HCT116 (cell line): ENCODE results near the gene ABHD17B. TPM values are rescaled to one million over a fixed set of nuclear protein-coding genes. Genes with fewer than 3 reads are reported as not detected.

Experiments
- ATAC-seq: fragments of 200-7000 bp; cut with Tn5 transposase; 2 replicates; pipeline ENCODE4 v1.9.1; 2020; ENCODE audit warnings: mild to moderate bottlenecking, moderate library complexity
- BruUV-seq: library from RNA; stranded (reverse); fragments of 400-500 nt; replicated peaks from 2 replicates; lab custom pipeline; 2021; lab: Mats Ljungman, UMichigan
- CTCF ChIA-PET: fragments of 300-600 bp; sonication (Branson Sonifier 250); formaldehyde crosslinking; loops from one replicate; lab custom pipeline; 2021; ENCODE audit warnings: antibody characterized with exemption; lab: Charles Lee
- POLR2A ChIA-PET: fragments of 300-600, 350-600 bp; sonication (Branson Sonifier 250); formaldehyde crosslinking; loops from one replicate; lab custom pipeline; 2021; ENCODE audit warnings: antibody characterized with exemption; lab: Charles Lee
- RAD21 ChIA-PET, 2 experiments: fragments of 300-600 bp; sonication (Branson Sonifier 250); formaldehyde crosslinking; loops; one replicate each; lab custom pipeline; 2023; ENCODE audit warnings: low total read pairs in 2 of 2; ENCODE audit not compliant: uncharacterized antibody in 2 of 2, unreplicated experiment in 2 of 2, low non-redundant PET in 1 of 2; lab: Charles Lee
- DNase-seq: peaks from one replicate; pipeline ENCODE4 v3.0.0-alpha.2; 2010; ENCODE audit warnings: low read depth, low spot score
- H2AFZ ChIP-seq: fragments of 200-600 bp; shearing (Covaris generic), sonication (generic); 2 replicates; pipeline ENCODE4 v1.6.1; 2017; ENCODE audit warnings: low read depth, mixed run types, mixed read lengths, antibody characterized with exemption, low read length; ENCODE audit not compliant: poor library complexity, severe bottlenecking
- H3K27ac ChIP-seq: 2 replicates; pipeline ENCODE4 v1.5.1; 2012; ENCODE audit warnings: low read depth, low read length
- H3K27me3 ChIP-seq: fragments of 200-600 bp; sonication (generic); 2 replicates; pipeline ENCODE4 v1.6.1; 2016; ENCODE audit warnings: mixed run types, low read length, mixed read lengths; ENCODE audit not compliant: insufficient read depth
- H3K36me3 ChIP-seq, 2 experiments: fragments of 200-500 bp in 1 of 2; fragments of 200-600 bp in 1 of 2; sonication (Bioruptor generic) in 1 of 2; sonication (generic) in 1 of 2; 2 replicates each; pipeline versions ENCODE4 v1.5.1 to v1.6.1; 2014 to 2016; ENCODE audit warnings: low read length in 2 of 2, inconsistent platforms in 1 of 2, mixed read lengths in 1 of 2, mixed run types in 1 of 2; ENCODE audit not compliant: insufficient read depth in 2 of 2, control insufficient read depth in 1 of 2
- H3K4me1 ChIP-seq, 2 experiments: fragments of 200-600 bp in 1 of 2; sonication (generic) in 1 of 2; 2 replicates each; pipeline versions ENCODE4 v1.5.1 to v1.6.1; 2012 to 2017; ENCODE audit warnings: low read length in 2 of 2, inconsistent platforms in 1 of 2, mild to moderate bottlenecking in 1 of 2, mixed read lengths in 1 of 2, mixed run types in 1 of 2, moderate library complexity in 1 of 2; ENCODE audit not compliant: insufficient read depth in 2 of 2, control insufficient read depth in 1 of 2
- H3K4me2 ChIP-seq: fragments of 200-600 bp; sonication (generic); 2 replicates; pipeline ENCODE4 v1.6.1; 2017; ENCODE audit warnings: mixed run types, low read length, mixed read lengths
- H3K4me3 ChIP-seq, 2 experiments: fragments of 200-600 bp in 1 of 2; sonication (generic) in 1 of 2; replicated peaks in 1 of 2; 2 replicates each; pipeline ENCODE4 v1.5.1; 2011 to 2016; ENCODE audit warnings: low read length in 2 of 2, control low read depth in 1 of 2, low read depth in 1 of 2, mild to moderate bottlenecking in 1 of 2, mixed read lengths in 1 of 2, mixed run types in 1 of 2
- H3K79me2 ChIP-seq: fragments of 200-600 bp; sonication (generic); 2 replicates; pipeline ENCODE4 v1.6.1; 2017; ENCODE audit warnings: mild to moderate bottlenecking, mixed run types, low read length, moderate library complexity, mixed read lengths; ENCODE audit not compliant: insufficient read depth
- H3K9ac ChIP-seq: fragments of 200-600 bp; sonication (generic); 2 replicates; pipeline ENCODE4 v1.6.1; 2016; ENCODE audit warnings: low read length, mixed read lengths
- H3K9me2 ChIP-seq: fragments of 200-600 bp; sonication (generic), shearing (Covaris generic); 2 replicates; pipeline ENCODE4 v1.6.1; 2017; ENCODE audit warnings: mixed run types, mild to moderate bottlenecking, moderate library complexity; ENCODE audit not compliant: insufficient read depth
- H3K9me3 ChIP-seq, 2 experiments: fragments of 200-500 bp in 1 of 2; fragments of 200-600 bp in 1 of 2; sonication (Bioruptor generic) in 1 of 2; sonication (generic) in 1 of 2; 2 replicates each; pipeline ENCODE4 v1.6.1; 2014 to 2017; ENCODE audit warnings: low read length in 2 of 2, mixed read lengths in 2 of 2, inconsistent platforms in 1 of 2, low read depth in 1 of 2, mild to moderate bottlenecking in 1 of 2, mixed run types in 1 of 2, moderate library complexity in 1 of 2; ENCODE audit not compliant: control insufficient read depth in 1 of 2, insufficient read depth in 1 of 2
- H4K20me1 ChIP-seq: fragments of 200-600 bp; sonication (generic), shearing (Covaris generic); 2 replicates; pipeline ENCODE4 v1.6.1; 2017; ENCODE audit warnings: mixed run types, mild to moderate bottlenecking, moderate library complexity; ENCODE audit not compliant: insufficient read depth
- ATF3 ChIP-seq: IDR thresholded peaks from 2 replicates; pipeline ENCODE4 v1.6.1; 2012
- CTCF ChIP-seq, 3 experiments: fragments of 200-600 bp in 1 of 3; sonication (generic) in 1 of 3; IDR thresholded peaks in 2 of 3; conservative IDR thresholded peaks in 1 of 3; 2 replicates each; pipeline ENCODE4 v1.5.1; 2012 to 2017; ENCODE audit warnings: low read depth in 2 of 3, low read length in 2 of 3, antibody characterized with exemption in 1 of 3, borderline replicate concordance in 1 of 3, control low read depth in 1 of 3, mild to moderate bottlenecking in 1 of 3, mixed read lengths in 1 of 3, mixed run types in 1 of 3, moderate library complexity in 1 of 3; ENCODE audit not compliant: insufficient read depth in 1 of 3
- EZH2 ChIP-seq: fragments of 200-600 bp; sonication (generic); IDR thresholded peaks from 2 replicates; pipeline ENCODE4 v1.6.1; 2017; ENCODE audit warnings: antibody characterized with exemption, mixed run types
- EZH2phosphoT487 ChIP-seq: fragments of 200-600 bp; IDR thresholded peaks from 2 replicates; pipeline ENCODE4 v1.6.1; 2018; ENCODE audit warnings: antibody characterized with exemption, borderline replicate concordance
- FOSL1 ChIP-seq: IDR thresholded peaks from 2 replicates; pipeline ENCODE4 v1.6.1; 2012; ENCODE audit warnings: low read depth
- RAD21 ChIP-seq: IDR thresholded peaks from 2 replicates; pipeline ENCODE4 v1.6.1; 2012; ENCODE audit warnings: low read depth, mild to moderate bottlenecking
- REST ChIP-seq: IDR thresholded peaks from 2 replicates; pipeline ENCODE4 v1.6.1; 2012; ENCODE audit warnings: low read depth
- YY1 ChIP-seq: IDR thresholded peaks from 2 replicates; pipeline ENCODE4 v1.6.1; 2011; ENCODE audit warnings: low read length, low read depth, moderate library complexity, mild to moderate bottlenecking; ENCODE audit not compliant: insufficient replicate concordance; ENCODE audit errors: extremely low read depth
- intact Hi-C: fragments of 100-400 bp; cut with micrococcal nuclease; formaldehyde crosslinking; loops from 2 replicates; pipeline ENCODE4 v1.10.0; 2022
- total RNA-seq: library from RNA; stranded (reverse); gene quantifications from one replicate; pipeline ENCODE4 v1.2.1, GENCODE V29; 2021; ENCODE audit not compliant: unreplicated experiment

ABHD17B gene
- total RNA-seq, 1 experiment from 2014 or later, result 17.0 TPM

GRCh38 chr9:71830153-71830552 lies 80.8 kb downstream of the ABHD17B start:
- Histone ChIP-seq H2AFZ (no peak overlapping the region), H3K79me2 (no peaks in the 10 kb centered on the region), H3K36me3 (no peaks in the 10 kb centered on the region)
- POLR2A ChIA-PET, result no interaction called here
- TF ChIP-seq CTCF (IDR thresholded peaks at IDR 0.05 in 2 of 3, conservative IDR thresholded peaks at IDR 0.05 in 1 of 3; ENCODE audit: borderline replicate concordance in 1 of 3, insufficient read depth in 1 of 3, low read depth in 2 of 3, low read length in 2 of 3), result no peak
- TF ChIP-seq REST, result no peak
- TF ChIP-seq YY1, result no peak
- TF ChIP-seq EZH2phosphoT487, result no peak
- no peak for TF ChIP-seq RAD21
- TF ChIP-seq FOSL1, result no peak
- TF ChIP-seq EZH2, result no peak
- no peak for TF ChIP-seq ATF3
- TF ChIP-seq, all 23 proteins: peak for 0
- DNase-seq (no peak), ATAC-seq (no peak)
- no peak overlapping the region for H3K4me2 ChIP-seq
- CTCF ChIA-PET, result no interaction called here
- no peaks in the 10 kb centered on the region for H4K20me1 ChIP-seq
- no peak overlapping the region for H3K9ac ChIP-seq
- H3K9me2 ChIP-seq, result no peaks in the 10 kb centered on the region
- no peak overlapping the region for H3K4me3 ChIP-seq
- intact Hi-C loops, result no loop called here
- H3K27me3 ChIP-seq, result no peaks in the 10 kb centered on the region
- H3K4me1 ChIP-seq, result no peaks in the 10 kb centered on the region
- RAD21 ChIA-PET, result no interaction called here
- BruUV-seq, result no TSS peak
- H3K27ac ChIP-seq, result no peak overlapping the region
- no peaks in the 10 kb centered on the region for H3K9me3 ChIP-seq
